Fibroblast of skin of left quadriceps (primary cell): ENCODE measurements around the gene PARD3.
"Not testable (repeated sequence)": the region's sequence is repeated elsewhere in the genome, so short reads cannot be mapped to it uniquely, and the experiment has no call there.

Experiments
- DNase-seq, 2 experiments: peaks; one replicate each; pipeline ENCODE4 v3.0.0-alpha.2; 2013; ENCODE audit warnings: low read depth in 2 of 2

Gene PARD3

DNA sequence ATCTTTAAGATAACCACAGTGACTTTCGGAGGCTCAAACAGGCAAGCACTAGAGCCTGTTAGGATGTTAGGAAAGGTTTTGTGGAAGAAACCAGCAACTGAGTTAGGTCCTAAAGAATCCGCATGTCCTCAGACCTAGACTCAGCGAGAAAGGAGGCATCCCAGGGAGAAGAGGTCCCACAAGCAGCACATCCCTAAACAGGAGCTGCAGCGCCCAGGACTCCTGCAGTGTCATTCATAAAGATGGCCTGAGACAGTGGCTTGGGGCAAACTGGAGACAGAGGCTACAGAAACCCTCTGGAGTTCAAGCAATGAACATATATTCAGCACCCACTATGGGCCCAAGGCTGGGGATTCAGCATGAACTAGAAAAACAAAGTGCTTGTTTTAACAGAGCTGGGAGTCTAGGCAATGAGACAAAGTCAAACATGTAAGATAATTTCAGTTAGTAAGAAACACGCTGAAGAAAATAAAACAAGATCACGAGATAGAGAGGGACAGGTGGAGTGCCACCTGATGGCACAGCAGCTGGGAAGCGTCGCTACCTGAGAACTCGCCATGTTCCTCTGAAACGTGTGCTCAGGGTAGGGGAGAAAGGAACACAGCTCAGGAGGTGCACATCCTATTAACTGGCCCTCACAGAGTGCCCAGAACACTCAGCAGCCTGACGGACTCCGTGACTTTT lies 48.1 kb downstream of the PARD3 start:
- DNase-seq, result no peak

DNA sequence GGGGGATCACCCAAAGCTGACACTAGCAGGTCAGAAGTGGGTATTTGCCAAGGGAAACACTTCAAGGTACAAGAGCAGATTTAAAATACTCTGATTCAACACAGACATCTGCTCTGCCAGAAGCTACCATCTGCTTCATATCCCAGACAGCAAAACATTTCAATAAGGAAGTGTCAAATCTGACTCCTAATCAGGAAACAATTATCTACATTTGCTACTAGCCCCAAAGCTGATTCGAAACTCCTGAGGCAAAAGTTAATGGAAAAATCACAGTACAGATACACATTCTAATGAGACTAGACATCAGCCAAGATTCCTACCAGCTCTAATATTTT lies 48.9 kb downstream of the PARD3 start:
- peak in 1 of 2 experiments; percentile 17 for DNase-seq

DNA sequence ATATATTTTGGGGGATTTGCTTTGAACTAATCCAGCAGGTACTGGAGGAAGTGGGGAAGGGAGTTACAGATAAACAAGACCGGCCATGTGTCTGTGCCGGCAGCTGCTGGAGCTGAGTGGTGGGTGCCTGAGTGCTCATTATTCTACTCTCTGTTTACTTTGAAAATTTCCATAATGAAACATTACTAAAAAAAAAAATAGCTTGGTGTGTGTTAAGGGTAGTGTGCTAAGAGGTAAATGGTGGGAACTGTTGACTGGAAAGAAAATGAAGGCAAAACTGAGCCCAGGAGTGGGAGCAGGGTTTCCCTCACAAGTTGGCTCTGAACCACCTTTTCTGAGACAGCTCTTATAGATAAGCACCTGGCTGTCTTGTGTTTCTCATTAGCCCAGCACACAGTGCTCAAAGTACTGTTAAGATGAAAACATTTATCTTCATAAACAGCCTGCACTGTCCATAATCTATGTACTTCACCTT lies 50.6 kb downstream of the PARD3 start:
- no peak for DNase-seq

DNA sequence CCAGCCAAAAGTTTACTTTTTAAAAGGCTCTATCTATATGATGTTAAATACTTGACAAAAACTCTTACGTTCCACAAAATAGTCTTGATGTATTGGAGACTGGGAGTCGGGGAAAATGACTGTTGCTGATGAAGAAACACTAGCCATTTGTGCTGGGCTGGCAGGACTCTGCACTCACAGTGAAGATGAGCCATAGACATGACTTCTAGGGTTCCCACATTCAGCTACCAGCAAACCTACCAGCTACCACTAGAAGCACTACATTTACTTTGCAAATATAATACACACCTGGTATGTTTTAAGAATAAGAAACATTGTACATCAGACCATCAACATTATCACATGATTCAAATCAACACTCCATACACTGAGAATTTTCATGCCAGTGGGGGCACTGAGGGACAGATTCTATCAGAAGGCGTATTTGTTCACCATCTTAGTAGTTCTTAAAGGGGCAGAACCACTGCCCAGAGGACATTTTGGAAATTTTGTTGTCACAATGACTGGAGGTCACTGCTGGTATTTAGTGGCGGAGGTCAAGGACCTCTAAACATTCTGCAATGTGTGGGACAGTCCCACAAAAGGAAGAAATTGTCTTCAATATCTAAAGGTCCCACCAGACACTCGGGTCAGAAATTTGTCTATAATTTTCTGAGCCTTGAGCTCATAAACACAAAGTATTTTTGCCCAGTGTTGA lies 52.3 kb downstream of the PARD3 start:
- no peak for DNase-seq

DNA sequence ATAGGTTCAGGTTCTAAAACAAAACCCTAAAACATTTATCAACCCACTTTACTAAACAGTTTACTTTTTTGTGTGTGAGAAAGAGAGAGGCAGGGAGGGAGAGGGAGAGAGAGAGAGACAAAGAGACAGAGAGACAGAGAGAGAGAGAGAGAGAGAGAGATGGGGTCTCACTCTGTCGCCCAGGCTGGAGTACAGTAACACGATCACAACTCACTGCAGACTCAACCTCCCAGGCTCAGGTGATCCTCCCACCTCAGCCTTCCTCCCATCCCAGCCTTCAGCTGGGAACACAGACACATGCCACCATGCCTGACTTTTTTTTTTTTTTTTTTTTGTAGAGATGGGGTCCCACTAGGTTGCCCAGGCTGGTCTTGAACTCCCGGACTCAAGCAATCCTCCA lies 52.9 kb downstream of the PARD3 start:
- DNase-seq, result no peak

DNA sequence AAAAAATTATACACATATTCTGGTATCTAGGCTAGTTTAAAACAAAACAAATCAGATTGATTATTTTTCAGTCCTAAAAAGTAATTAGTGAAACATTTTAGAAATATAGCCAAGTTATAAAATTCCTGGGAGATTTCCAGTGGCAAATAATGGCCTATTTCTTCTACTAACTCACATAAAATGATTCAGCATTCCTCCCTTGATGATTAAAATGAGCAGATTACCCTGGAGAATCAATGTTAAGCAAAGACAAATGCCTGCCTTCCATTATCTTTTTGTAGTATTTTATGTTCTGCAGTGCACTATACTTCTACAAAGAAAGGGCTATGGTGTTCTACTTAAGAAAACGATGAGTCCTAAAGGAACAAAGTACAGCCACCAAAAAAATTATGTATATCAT lies 53.6 kb downstream of the PARD3 start:
- peak in 1 of 2 experiments; percentile 23 for DNase-seq

DNA sequence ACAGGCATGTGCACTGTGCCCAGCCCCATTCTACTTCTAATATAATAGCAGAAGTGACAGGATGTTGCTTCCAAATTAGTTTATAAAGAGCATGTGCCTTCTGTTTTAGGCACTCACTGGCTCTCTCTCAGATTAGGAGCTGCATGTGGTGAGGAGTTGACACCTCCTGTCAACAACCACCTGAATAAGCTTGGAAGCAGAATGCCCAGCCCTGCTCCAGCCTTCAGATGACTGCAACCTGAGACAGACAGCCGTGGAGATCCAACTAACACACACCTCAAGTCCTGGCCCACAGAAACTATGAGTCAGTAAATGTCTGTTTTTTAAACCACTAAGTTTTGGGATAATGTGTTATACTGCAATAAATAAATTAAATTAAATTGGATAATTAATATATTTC lies 54.5 kb downstream of the PARD3 start:
- no peak for DNase-seq

DNA sequence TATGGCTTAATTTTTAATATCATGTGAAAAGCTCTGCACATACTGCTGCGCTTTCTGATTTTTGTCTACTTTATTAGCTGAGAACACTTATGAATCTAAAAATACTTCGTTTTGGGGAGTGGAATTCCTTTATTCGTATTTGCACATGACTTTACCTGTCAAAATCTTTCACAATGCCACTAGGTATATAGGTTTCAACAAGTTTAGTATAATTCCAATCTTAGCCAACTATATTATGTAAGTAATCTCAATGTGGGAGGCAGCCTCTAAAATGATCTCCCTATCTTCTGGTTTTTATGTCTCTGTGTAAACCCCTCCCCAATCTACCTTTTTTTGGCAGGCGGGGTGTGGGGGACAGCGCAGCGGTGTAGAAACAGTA lies 55.3 kb downstream of the PARD3 start:
- no peak for DNase-seq

DNA sequence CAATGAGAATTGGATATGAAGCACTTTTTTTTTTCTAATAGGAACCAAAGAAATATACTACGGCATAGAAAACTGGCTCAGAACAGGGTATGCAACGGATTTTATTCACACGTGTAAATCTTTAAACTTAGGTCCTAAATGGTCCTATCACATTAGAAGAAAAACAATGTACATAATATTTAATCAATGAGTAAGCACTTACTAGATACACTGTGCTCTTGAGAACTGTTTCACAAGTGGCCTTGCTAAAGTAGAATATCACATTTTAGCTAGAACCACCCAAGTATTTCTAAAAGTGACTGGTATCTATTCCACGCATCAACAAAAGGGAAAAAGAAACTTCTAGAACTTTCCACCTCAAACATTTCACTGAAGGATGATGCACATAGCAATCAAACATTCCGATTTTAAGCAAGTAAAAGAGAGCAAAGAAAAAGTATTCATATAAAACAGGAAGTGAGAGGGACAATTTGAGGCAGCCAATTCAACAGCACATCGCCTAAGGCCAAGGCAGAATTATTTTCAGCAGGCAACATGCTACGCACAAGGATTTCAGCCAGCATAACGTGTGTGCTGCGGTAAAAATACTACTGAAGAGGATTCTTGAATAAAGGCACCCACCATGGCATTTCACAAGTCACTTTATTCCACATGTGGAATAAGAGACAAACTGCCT lies 55.8 kb downstream of the PARD3 start:
- DNase-seq, result no peak

DNA sequence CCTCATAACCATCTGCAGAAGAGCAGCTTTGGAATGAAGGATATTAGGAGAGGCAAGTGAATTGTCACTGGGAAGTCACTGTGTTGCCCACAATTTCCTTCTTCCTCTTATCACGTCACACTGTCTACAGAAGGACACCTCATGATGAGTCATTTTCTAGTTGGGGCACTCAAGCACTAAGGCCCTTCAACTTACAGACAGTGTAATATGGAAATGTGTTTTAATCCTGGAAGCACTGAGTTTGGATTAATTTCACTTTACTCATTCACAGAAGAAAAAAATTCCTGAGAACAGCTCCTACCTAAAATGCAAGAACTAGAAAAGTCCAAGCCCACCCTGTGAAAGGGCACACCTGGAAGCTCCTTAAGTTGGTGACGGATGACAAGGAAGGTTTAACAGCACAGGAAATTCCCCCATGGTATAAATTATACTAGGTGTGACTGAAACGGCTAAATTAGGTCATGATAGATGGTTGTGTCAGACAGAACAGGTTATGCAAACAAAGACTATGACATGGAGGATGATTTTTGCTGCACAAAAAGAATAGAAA lies 56.6 kb downstream of the PARD3 start:
- peak in 1 of 2 experiments; percentile 46 for DNase-seq

DNA sequence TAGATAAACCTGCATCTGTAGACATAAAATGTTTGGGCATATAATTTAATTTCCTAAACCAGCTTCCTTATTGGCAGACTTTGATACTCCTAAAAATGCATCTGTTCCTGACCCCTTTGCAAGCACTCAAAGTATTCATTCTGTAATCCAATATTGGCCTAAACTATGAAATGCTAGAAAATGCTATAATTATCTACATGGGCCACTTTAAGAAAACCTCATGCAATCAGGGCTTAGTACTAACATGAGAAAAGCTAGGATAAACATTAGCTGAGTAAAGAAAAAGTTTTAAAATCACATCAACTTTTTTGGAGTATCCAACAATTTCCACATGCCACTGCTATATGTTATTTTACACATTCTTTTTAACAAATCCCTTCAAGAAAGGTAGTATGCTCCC lies 57.2 kb downstream of the PARD3 start:
- no peak for DNase-seq

DNA sequence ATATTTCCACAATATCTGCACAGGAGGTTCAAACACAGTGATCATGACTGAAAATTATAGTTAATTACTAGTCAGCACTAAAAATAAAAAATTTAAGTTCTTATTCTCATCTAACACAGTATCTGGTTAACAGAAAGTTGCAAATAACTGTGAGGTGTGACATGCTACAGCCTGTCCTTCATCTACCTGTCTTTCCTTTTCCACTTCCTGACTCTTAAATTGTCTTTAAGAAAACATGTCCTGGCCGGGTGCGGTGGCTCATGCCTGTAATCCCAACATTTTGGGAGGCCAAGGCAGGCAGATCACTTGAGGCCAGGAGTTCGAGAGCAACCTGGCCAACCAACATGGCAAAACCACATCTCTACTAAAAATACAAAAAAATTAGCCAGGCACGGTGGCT lies 57.9 kb downstream of the PARD3 start:
- DNase-seq, result not testable (repeated sequence)

DNA sequence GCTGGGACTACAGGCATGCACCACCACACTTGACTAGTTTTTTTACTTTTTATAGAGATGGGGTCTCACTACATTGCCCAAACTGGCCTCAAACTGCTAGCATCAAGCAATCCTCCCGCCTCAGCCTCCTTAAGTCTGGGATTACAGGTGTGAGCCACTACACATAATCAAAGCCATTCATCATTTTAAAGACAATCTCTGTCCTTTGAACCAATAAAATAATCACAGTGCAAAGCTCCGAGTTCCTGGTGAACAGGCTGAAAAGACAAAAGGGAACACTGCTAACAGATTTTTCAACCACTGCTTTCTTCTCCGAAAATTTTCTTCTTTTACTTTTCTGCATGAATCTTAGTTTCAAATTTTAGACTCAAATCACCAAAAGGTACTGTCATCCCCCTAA lies 58.5 kb downstream of the PARD3 start:
- DNase-seq, result no peak

DNA sequence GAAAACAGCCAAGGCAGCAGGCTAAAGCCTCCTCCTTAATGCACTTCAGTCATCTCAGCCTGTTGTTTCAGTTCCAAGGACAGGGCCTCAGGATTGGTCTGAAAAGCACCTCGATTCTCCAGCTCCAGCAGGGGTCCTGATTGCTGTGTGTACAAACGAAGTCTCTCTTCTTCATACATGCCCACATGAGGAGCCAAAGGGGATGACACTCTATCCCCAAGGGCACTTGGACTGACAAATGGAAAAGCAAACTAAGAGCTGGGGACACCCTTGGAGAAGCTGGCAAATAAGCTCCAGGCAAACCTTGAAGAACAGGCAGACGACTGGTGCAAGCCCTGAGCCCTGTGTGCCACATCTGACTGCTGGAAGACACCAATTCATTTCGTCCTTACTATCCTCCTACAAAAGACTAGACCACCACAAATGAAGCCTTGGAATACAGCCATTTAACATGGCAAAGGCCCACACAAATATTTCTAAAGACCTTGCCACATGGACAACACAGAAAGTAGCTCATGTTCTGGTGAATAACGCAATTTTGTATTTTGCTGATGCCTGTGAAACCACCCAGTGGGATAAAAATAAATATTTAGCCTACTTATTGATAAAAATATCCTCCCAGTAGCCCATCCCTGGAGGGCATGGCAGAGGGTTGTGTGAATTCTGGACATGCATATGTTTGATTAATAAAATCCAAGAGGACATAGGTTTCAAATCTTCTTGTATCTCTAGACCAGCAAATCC lies 61.9 kb downstream of the PARD3 start:
- DNase-seq, result no peak

DNA sequence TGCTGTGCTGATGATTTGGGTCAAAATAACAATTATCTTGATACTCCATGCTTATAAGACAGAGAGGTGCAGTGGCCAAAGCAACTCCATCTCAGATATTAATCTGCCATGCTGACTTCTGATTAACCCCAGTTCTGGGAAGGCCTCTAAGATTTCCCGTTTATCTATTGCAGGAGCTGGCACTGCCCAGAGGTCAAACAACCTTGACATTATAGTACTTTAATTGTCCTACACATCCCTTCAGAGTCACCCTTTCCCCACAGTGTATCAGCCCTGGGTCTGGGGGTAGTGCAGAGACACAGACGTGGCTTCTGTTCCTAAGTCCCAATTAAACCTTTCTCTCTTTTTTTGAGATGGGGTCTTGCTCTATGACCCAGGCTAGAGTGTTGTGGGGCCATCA lies 63.8 kb downstream of the PARD3 start:
- no peak for DNase-seq

DNA sequence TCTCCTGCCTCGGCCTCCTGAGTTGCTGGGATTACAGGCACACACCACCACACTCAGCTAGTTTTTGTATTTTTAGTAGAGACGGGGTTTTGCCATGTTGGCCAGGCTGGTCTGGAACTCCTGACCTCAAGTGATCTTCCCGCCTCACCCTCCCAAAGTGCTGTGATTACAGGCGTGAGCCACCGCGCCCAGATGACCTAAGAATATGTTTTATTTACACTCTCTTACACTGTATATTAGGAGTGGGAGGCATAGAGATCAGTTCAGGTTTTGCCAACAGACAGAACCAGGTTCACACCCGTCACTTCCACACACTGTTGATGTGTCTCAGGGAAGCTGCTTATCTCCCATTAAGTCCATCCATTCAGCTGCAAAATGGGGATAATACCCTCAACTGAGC lies 64.3 kb downstream of the PARD3 start:
- DNase-seq, result not testable (repeated sequence)

DNA sequence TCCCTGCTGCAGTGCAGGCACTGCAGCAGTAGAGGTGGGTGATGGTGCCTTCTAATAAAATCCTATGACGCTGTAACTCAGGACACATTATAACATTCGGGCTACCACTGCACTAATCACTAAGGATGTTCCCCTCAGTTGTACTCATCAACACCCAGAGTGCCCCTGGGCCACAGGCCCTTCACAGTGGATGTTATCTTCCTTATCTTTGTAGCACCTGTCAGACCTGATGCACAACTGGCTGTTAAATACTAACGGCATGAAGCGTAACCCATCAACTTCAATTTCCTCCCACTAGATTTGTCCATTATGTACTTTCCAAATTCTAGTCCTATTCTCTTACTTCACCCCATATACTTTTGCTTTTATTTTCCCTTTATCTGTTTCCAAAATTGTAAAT lies 66.3 kb downstream of the PARD3 start:
- no peak for DNase-seq

DNA sequence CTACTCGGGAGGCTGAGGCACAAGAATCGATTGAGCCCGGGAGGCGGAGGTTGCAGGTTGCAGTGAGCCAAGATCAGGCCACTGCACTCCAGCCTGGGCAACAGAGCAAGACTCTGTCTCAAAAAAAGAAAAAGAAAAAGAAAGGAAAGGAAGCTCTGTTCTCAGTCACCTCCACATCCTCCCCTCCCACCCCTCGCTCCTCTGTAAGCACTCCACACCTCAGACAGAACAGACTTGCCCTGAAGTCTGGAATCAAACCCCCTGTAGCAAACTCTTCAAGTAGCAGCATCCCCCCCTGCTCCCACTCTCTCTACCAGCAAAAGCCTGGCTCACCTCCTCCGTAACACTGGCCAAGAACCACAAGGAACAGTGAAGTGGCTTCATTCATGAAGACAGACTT lies 66.7 kb downstream of the PARD3 start:
- DNase-seq, result no peak

DNA sequence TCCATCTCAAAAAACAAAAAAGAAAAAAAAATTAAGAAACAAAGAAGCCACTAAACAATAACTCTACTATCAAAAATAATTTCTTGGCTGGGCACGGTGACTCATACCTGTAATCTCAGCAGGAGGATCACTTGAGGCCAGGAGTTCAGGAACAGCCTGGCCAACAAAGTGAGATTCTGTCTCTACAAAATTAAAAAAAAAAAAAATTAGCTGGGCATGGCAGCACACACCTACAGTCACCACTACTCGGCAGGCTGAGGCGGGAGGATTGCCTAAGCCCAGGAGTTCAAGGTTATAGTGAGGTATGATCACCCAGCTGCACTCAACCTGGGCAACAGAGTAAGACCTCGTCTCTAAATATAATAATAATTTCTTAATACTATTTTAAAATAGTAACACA lies 69.0 kb downstream of the PARD3 start:
- DNase-seq, result no peak

DNA sequence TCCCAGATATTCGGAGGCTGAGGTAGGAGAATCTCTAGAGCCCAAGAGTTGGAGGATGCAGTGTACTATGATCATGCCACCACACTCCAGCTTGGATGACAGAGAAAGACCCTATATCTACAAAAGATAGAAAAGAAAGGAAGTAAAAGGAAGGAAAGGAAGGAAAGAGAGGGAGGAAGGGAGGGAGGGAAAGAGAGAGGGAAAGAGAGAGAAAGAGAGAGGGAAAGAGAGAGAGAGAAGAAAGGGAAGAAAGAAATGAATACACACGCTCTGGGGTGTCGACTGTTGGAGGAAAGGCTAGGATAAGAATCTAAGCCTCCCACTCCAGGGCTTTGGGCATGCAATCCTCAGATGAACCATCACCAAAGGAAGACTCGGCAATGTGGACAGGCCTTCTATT lies 69.9 kb downstream of the PARD3 start:
- no peak for DNase-seq

DNA sequence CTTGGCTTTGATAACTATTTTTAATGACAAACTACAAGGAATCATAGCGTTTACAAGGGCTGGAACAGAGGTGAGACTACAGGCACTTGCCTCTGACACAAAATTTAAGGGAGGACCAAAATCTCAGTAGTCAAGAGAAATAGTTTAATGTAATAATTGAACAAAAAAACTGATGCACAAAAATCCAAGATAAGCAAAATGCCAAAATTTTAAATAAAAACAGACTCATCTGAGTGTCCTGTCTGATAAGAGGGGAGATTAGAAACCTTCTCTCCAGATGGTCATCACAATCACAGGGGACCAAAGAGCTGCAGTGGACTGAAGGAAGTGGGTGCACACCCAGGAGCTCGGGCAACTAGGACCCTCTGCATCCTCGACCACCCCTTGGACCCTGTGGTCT lies 70.5 kb downstream of the PARD3 start:
- DNase-seq, result no peak

DNA sequence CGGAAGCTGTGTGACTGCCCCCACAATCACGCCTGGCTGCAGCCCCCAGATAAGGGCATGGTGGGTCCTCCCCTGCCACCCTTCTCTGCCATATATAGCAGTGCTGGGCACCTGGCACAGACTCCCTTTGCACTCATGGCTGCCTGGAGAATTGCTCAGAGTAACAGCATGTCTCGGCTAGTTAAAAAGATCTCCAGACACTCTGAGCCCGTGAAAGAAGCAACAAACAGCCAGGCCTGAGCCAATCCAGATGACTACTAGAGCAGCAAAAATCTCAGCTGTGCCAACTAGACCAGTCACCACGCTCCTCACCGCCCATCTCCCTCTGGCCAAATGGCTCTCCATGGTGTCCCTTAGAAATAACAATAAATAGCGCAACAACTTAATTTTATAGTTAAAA lies 71.3 kb downstream of the PARD3 start:
- no peak for DNase-seq
